MM.1S (cell line): Measurements from ENCODE around the gene TUBB6.

Experiments
- EZH2 ChIP-seq: fragments of 300-600 bp; sonication (generic); optimal IDR thresholded peaks from 2 replicates; pipeline ENCODE3; 2017; ENCODE audit warnings: low read depth, mild to moderate bottlenecking, antibody characterized with exemption, low read length, mixed read lengths
- TF ChIP-seq, protein P1 (sequence below): fragments of 300-600 bp; sonication (generic); IDR thresholded peaks from 2 replicates; pipeline ENCODE4 v1.5.1; 2016; ENCODE audit warnings: antibody characterized with exemption, low read length, mixed read lengths

DNA sequence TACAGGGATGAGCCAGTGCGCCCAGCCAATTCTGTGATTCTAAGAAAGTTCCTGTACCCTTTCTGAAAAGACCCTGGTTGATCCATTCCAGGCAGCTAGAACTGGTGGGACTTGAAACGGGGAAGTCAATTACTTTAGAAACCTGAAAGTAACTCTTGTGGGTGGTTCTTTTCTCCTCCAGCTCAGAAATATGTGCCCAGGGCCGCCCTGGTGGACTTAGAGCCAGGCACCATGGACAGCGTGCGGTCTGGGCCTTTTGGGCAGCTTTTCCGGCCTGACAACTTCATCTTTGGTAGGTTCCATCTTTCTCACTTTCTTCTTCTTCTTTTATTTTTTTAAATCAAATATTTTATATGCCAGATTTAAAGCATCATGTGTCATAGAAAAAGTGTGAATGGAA, 2.7 kb downstream of the TUBB6 start:
- TF ChIP-seq, protein P1, sequence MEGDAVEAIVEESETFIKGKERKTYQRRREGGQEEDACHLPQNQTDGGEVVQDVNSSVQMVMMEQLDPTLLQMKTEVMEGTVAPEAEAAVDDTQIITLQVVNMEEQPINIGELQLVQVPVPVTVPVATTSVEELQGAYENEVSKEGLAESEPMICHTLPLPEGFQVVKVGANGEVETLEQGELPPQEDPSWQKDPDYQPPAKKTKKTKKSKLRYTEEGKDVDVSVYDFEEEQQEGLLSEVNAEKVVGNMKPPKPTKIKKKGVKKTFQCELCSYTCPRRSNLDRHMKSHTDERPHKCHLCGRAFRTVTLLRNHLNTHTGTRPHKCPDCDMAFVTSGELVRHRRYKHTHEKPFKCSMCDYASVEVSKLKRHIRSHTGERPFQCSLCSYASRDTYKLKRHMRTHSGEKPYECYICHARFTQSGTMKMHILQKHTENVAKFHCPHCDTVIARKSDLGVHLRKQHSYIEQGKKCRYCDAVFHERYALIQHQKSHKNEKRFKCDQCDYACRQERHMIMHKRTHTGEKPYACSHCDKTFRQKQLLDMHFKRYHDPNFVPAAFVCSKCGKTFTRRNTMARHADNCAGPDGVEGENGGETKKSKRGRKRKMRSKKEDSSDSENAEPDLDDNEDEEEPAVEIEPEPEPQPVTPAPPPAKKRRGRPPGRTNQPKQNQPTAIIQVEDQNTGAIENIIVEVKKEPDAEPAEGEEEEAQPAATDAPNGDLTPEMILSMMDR = no peak
- TF ChIP-seq EZH2 = no peak
